GM19193 (cell line): ENCODE measurements around the gene PELI2.

Experiments used
- POLR2A ChIP-seq: IDR thresholded peaks from 4 replicates; pipeline ENCODE4 v1.6.1; 2011; ENCODE audit not compliant: insufficient read depth, insufficient read length; ENCODE audit errors: extremely low read depth

PELI2 gene

DNA sequence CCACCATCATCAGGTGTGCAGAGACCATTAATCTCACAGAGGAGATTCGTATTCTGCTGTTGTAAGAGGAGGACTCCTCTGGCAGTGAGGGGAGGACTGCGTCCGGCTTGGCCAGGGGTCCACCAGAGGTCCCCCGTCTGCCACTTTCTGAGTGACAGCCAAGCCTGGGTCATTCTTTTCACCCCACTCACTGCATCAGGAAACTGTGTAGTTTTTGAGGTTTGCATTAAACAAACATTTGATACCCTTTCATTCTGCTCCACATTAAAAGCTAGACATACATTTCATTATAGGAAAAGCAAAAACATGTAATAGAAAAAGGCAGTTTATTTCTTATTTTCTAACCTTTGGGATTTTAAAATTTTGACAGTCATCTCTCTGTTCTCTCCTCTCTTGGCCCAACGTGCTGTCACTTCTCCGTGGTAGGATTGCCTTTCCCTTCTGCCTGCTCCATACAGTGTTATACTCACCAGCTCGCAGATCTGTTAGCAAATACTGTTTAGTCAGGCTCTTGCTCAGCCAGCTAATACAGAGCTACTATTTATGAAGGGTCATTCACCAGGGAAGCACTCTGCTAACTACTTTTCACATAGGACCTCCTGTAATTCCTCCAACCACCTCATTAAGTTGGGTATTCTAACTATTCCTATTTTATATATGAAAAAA lies 99.3 kb downstream of the PELI2 start:
- no peak for TF ChIP-seq POLR2A

DNA sequence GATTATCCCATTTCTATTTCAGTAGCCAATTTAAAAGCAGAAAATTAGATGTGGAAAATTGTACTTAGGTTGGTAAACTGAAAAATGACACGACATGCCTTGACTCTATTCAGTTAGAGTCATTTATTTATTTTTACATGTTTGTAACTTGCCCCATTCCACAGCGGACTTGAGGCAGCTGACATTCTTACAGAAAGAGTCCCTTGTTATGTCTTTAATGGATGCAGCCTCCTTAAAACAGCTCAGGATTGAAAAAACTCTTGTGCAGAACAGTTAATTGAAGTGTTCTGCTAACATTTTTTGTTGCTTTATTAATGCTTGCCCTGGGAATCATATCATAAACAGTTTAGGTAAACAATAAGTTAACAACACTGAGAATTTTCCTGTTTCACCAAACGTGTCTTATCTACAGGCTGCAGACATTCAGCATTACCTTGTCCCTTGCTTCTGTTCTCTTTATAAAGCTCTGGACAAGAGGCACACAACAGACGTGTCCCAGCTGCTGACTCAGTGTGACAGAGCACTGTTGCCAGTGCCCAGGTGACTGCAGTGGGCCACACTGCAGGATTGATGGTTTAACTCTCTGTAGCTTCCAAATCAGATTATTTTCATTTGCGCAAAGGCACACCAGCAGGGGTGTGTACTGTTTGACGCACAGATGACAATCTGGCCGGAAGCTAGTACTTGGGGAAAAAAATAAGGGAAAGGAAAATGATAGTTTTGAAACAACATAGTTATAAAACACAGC lies 101.6 kb downstream of the PELI2 start:
- TF ChIP-seq POLR2A, result no peak

DNA sequence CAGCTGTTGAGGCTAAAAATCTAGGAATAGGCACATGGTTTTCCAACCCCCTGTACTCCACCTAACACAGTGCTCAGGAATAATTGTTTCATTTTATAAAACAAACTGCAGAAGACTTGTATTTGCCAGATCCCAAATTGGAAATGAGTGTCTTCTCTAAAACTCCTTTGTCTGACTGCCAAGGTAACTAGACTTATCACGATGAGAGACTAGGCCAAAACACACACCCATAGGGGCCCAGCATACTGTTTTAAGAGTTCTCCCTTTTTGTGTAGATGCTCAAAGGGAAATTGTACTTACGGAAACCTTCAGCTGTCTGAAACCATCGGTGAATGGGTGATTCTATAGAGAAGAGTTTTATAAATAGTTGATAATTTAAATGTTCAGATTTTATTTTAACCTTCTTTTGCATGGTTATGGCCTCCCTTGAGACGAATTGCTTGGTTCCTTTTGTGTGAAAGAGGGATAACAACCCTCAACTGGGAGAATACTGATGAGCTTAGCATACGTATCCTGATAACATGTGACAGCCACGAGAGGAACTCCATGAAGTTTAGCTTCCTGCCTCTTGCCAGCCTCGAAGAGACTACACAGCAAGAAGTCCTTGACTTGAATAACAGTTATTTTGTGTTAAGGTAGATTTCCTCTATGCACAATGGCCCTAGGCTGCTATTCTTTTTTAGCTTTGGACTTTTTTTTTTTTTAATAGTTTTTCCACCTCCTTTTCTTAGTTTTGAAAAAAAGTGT lies 103.3 kb downstream of the PELI2 start:
- no peak for TF ChIP-seq POLR2A

DNA sequence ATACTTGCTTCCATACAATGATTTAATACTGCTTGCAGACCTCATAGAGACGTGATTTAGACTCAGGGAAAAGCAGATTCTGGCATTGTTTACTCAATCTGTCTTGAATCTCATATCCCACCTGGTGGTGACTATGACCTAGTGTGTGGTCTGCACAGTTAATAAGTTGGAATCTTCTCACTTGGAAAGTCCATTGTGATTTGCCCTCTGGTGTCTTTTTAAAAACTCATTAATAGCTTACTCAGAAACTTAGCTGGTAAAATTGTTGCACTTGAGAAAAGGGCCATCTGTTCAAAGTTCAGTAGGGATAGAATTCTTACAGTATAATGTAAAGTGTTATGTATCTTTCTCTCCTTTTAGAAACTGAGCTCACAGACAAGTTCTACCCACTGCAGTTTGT lies 106.0 kb downstream of the PELI2 start:
- TF ChIP-seq POLR2A, result no peak

DNA sequence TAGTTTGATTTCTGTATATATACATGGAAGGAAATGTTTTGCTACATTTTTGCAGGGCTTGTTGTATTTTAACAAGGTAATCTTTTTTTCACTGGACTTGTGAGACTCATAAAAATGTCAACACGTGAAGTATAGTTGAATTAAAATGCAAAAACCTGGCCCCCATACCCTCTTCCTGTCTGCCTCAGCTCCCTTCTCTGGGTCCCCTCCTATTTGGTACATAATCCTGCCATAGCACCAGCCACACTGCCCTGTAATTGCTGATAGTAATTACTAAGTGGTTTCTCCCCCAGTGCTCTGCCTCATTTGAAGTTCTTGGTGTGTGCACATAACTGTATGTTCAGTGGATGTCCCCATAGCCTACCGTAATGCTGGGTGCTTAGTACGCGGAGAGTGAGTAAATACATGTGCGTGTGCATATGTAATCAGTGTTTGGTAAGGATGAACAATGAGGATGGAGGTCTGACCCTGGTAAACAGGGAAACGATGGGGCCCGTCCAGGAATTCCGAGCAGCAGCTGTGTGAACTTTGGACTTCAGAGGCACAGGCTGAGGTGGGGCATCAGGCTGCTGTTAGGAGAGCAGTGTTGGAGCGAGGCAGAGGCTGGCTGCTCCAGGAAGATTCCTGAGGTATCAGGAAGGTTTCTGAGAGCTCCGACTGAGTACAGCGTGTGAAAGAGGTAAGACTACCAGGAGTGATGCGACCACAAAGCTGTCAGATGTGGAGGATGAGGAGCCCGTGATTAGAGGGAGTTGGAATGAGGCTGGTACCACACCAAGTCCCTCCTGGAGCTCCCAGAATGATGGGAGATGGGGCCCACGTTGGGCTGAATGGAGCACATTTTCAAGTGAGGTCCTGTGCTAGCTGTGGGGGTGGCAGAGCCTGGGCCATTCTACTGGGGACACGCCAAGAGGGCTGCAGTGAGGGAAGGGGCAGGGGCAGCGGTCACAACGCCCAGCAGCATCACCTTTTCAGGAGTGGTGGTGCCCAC lies 106.8 kb downstream of the PELI2 start:
- no peak for TF ChIP-seq POLR2A

DNA sequence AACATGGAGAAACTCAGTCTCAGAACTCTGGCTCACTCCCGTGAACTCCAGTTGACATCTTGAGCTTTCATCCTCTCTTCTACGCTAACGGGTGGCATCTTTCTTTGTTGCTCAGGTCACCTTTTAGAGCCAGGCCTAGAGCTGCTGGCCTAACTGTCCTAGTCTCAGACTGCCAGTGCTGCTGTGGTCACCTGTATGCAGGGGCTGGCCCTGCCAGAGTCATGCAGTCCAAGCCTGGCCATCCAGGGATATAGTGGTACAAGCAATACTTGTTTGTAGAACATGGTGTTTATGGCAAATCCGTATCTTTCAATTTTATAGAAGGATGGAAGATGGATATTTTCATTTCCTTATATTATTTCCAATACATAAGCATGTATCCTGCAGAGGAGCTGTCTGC lies 117.2 kb downstream of the PELI2 start:
- no peak for TF ChIP-seq POLR2A

DNA sequence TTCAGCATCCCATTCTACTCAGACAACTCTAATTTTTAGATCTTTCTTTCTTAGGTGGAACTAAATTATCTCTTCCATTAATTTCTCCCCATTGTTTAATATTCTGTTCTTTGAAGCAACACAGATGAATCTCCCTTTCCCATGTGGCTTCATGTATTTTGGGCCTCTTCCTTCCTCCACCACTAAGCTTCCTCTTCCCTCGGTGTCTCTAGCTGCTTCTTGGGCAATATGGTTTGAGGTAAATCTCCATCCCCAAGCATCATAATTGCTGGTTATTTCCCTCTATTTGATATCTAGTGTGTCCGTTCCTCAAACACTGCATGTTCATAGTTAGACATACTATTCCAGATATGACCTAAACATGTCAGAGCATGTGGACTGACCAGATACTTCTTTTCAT lies 119.2 kb downstream of the PELI2 start:
- no peak for TF ChIP-seq POLR2A

DNA sequence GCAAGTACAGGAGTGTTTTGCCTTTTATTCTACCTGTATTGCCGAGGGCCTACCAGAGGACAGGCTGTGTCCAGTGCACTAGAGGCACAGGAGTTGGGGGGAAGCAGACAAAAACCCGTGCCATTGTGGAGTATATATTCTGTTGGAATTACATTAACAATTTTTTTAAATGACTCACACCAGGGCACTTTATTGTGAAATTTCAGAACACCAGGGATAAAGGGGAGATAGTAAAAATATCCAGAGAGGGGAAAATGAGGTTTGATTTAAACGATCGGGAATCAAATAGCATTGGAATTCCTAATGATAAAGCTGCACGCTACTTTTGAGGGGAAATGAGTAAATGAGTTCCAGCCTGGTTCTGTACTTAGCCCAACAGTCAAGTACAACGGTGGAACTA lies 123.2 kb downstream of the PELI2 start:
- TF ChIP-seq POLR2A, result no peak

DNA sequence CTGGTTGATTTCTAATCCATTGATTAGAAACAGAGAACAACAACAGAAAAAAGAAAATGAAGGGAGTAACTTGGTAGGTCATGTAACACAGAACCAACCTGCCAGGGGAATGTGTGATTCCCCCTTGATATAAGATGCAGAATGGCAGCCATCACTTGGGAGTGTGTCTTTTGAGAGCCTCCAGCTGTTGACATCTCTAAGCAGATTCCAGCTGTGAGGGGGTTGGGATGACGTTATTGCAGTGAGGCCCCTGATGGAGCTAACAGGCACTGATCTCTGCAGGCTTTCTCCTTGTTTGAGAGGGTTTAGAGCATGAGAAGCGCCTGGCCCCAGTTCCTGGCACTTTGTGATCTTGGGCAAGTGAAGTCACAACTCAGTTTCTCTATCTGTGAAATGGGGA lies 124.9 kb downstream of the PELI2 start:
- TF ChIP-seq POLR2A, result no peak

DNA sequence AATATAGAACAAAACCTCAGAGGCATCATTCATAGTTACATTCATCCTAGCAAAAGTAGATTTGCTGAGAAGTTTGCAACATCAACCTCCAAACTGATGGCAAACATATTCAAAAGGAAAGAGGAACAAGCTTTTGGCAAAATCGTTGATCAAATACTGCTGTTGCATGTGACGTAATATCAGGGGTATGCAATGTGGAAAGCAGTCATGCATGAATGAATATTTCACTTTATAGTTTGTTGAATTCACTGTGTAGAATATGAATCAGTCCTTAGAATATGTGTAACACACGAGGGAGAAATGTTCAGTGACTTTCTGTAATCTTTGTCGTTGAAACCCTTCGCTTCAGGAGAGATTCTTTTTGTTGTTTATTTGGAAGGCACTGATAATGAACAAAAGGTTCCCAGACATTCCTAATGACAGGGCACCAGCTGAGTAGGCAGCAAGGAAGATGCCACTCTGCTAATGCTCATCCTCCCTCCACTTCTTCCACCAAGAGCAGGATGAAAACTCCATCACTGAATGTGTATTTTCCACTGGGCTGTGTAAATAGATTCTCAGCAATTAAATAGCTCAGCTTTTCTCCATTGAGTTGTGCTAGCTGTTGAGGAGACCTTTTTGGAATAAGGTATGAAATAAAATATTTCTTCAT lies 126.1 kb downstream of the PELI2 start:
- TF ChIP-seq POLR2A, result no peak

DNA sequence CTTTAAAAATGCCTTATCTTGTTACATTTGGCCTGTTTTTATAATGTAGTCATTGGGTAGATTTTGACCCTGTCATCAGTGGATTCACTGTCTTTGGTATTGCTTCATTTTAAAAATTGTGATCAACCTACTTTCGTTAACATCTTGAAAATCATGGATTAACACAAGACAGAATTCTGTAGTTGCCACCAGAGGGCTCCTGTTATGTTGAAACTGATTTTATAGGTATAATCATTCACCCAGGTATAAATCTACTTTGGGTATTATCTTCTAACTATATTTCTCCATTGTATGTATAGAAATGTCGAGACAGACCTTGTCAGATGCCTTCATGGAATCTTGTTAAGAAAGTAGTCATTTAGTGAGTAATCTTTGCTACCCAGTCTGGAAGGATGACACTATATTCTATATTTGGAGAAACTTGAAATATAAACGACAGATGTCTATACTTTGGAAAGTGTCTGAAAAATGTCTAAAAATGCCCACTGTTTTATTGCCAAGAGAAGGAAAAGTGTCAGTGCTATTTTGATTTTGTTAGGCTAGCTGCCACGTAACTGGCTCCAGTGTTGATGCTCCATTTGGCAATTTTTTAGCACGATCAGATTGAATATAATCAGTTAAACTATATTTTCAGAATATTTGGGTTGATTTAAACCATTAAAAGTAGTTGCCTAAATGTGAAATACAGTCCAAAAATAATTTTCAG lies 129.4 kb downstream of the PELI2 start:
- TF ChIP-seq POLR2A, result no peak

DNA sequence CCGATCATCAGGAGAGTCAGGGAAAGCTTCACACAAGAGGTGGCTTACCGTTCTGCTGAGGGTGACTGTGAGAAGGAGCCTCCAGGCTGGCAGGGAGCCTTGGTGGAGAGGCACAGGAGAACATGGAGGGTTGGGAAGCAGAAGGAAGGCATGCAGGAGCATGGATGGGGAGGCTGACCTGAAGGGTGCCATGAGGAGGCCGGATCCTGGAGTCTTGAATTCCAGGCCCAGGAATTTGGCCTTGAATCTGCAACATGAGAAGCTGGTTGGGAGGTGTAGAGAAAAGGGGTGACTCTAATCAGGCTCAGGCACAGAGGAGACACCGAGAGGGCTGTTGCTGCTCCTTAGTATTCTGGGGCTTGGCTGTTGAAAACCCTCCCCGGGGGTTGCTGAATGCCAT lies 130.2 kb downstream of the PELI2 start:
- no peak for TF ChIP-seq POLR2A

DNA sequence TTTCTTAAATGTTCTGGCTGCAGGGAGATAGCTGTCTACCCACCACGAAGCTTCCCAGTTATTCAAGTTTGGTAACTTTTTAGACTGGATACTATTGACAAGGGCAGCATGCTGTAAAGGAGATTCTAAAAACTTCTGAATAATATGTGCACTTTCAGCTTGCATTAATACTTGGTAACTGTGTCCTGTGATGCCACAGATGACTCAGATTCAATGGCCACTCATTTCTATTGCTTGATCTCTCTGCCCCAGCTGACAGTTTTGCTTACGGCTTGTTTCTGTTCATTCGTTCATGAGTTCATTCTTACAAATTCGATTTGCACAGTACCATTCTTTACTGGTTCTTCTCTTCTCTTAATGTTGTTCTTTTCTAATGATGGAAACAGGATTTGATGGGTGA lies 142.8 kb downstream of the PELI2 start:
- no peak for TF ChIP-seq POLR2A

DNA sequence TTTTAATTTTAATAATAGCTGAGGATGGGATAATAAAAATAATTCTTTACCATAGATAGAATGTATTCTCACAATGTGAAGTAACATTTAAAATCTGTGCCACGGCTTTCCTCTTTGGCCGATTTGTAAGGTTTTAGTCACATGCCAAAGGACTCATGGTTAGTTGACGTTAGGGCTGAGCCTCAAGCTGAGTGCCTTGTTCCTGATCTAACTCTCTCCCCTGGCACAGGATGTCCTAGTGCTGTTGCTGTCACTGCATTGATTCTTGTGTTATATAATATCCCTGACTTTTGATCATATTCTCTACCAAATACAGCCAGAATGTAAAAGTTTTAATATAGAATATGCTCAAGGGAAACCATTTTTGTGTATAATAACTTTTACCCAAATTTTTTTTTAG lies 144.3 kb downstream of the PELI2 start:
- no peak for TF ChIP-seq POLR2A
